IMR-90 (cell line): Measurements from ENCODE around the gene CRYZL1. TPM values are rescaled to one million over a fixed set of nuclear protein-coding genes. Genes with fewer than 3 reads are reported as not detected.

Experiments
- ATAC-seq: fragments of 200-7000 bp; cut with Tn5 transposase; 2 replicates; pipeline ENCODE4 v1.9.1; 2020; ENCODE audit warnings: low read depth, mild to moderate bottlenecking, moderate library complexity
- BruUV-seq: library from RNA; stranded (reverse); fragments of 400-500 nt; replicated peaks from 2 replicates; lab custom pipeline; 2021; lab: Mats Ljungman, UMichigan
- CTCF ChIA-PET: fragments of 300-600 bp; formaldehyde crosslinking; extraction: SDS; loops from one replicate; lab custom pipeline; 2021; ENCODE audit warnings: antibody characterized with exemption; lab: Yijun Ruan, JAX
- POLR2A ChIA-PET: fragments of 300-600 bp; sonication (Branson Sonifier 250); formaldehyde crosslinking; loops from one replicate; lab custom pipeline; 2022; ENCODE audit warnings: antibody characterized with exemption; ENCODE audit not compliant: unreplicated experiment; lab: Charles Lee
- DNase-seq: peaks from one replicate; pipeline ENCODE4 v3.0.0; 2013
- H2AFZ ChIP-seq: replicated peaks from 2 replicates; pipeline ENCODE3; 2013; ENCODE audit warnings: low read length, mild to moderate bottlenecking; ENCODE audit not compliant: poor library complexity
- H2AK5ac ChIP-seq: 2 replicates; pipeline ENCODE4 v1.6.1; 2013; ENCODE audit warnings: low read depth, low read length, inconsistent platforms
- H2AK9ac ChIP-seq: replicated peaks from 2 replicates; pipeline ENCODE3; 2013; ENCODE audit warnings: mild to moderate bottlenecking, low read depth, low read length, moderate library complexity; ENCODE audit not compliant: poor library complexity
- H2BK120ac ChIP-seq: 2 replicates; pipeline ENCODE4 v1.6.1; 2013; ENCODE audit warnings: low read depth, low read length, inconsistent platforms
- H2BK15ac ChIP-seq: 3 replicates; pipeline ENCODE4 v1.6.1; 2013; ENCODE audit warnings: low read depth, low read length, inconsistent platforms
- H2BK20ac ChIP-seq: 2 replicates; pipeline ENCODE4 v1.6.1; 2013; ENCODE audit warnings: low read depth, mild to moderate bottlenecking, inconsistent platforms, low read length, moderate library complexity
- H2BK5ac ChIP-seq: 2 replicates; pipeline ENCODE4 v1.6.1; 2013; ENCODE audit warnings: mild to moderate bottlenecking, low read depth, low read length, inconsistent platforms; ENCODE audit not compliant: poor library complexity, severe bottlenecking
- H3K14ac ChIP-seq: replicated peaks from 2 replicates; pipeline ENCODE4 v1.6.1; 2013; ENCODE audit warnings: low read depth, low read length, inconsistent platforms
- H3K18ac ChIP-seq: 2 replicates; pipeline ENCODE4 v1.6.1; 2013; ENCODE audit warnings: low read depth, low read length, control low read depth
- H3K23ac ChIP-seq: 2 replicates; pipeline ENCODE4 v1.6.1; 2013; ENCODE audit warnings: low read depth, low read length, inconsistent platforms
- H3K27ac ChIP-seq: 2 replicates; pipeline ENCODE4 v1.5.1; 2013; ENCODE audit warnings: mild to moderate bottlenecking, control low read depth, low read length; ENCODE audit not compliant: insufficient read depth
- H3K27me3 ChIP-seq: 2 replicates; pipeline ENCODE4 v1.6.1; 2013; ENCODE audit warnings: low read length; ENCODE audit not compliant: control insufficient read depth, insufficient read depth
- H3K36me3 ChIP-seq: 2 replicates; pipeline ENCODE4 v1.6.1; 2013; ENCODE audit warnings: low read length, mixed read lengths; ENCODE audit not compliant: control insufficient read depth, insufficient read depth
- H3K4ac ChIP-seq: 2 replicates; pipeline ENCODE4 v1.6.1; 2013; ENCODE audit warnings: low read depth, low read length, inconsistent platforms
- H3K4me1 ChIP-seq: 2 replicates; pipeline ENCODE4 v1.6.1; 2013; ENCODE audit warnings: low read length, mixed read lengths; ENCODE audit not compliant: control insufficient read depth, insufficient read depth
- H3K4me2 ChIP-seq: 2 replicates; pipeline ENCODE4 v1.6.1; 2013; ENCODE audit warnings: low read depth, mild to moderate bottlenecking, control low read depth, low read length, moderate library complexity
- H3K4me3 ChIP-seq: 2 replicates; pipeline ENCODE4 v1.5.1; 2013; ENCODE audit warnings: low read depth, mild to moderate bottlenecking, control low read depth, low read length, moderate library complexity; ENCODE audit not compliant: insufficient read depth
- H3K56ac ChIP-seq: 2 replicates; pipeline ENCODE4 v1.6.1; 2013; ENCODE audit warnings: low read length, inconsistent platforms; ENCODE audit not compliant: insufficient read depth; ENCODE audit errors: extremely low read depth
- H3K79me1 ChIP-seq, 2 experiments: 2 replicates each; pipeline ENCODE4 v1.6.1; 2013; ENCODE audit warnings: low read length in 2 of 2, inconsistent platforms in 1 of 2, low read depth in 1 of 2
- H3K9ac ChIP-seq: 2 replicates; pipeline ENCODE4 v1.6.1; 2013; ENCODE audit warnings: low read depth, low read length, control low read depth
- H3K9me1 ChIP-seq: 2 replicates; pipeline ENCODE4 v1.6.1; 2013; ENCODE audit warnings: low read length, inconsistent platforms; ENCODE audit not compliant: insufficient read depth
- H3K9me3 ChIP-seq: 2 replicates; pipeline ENCODE4 v1.6.1; 2013; ENCODE audit warnings: low read length; ENCODE audit not compliant: control insufficient read depth, insufficient read depth
- H4K20me1 ChIP-seq: 2 replicates; pipeline ENCODE4 v1.6.1; 2013; ENCODE audit warnings: low read length, inconsistent platforms; ENCODE audit not compliant: insufficient read depth
- H4K5ac ChIP-seq: 2 replicates; pipeline ENCODE4 v1.6.1; 2013; ENCODE audit warnings: mild to moderate bottlenecking, low read depth, low read length, control low read depth
- H4K8ac ChIP-seq, 2 experiments: 2 replicates each; pipeline ENCODE4 v1.6.1; 2013; ENCODE audit warnings: low read depth in 2 of 2, low read length in 2 of 2, control low read depth in 1 of 2, inconsistent platforms in 1 of 2
- H4K91ac ChIP-seq: 2 replicates; pipeline ENCODE4 v1.6.1; 2013; ENCODE audit warnings: low read depth, low read length, inconsistent platforms; ENCODE audit not compliant: insufficient read depth
- BHLHE40 ChIP-seq: fragments of 150-350 bp; IDR thresholded peaks from 2 replicates; pipeline ENCODE4 v1.6.1; 2016; ENCODE audit warnings: mild to moderate bottlenecking, low read depth, low read length
- CEBPB ChIP-seq: IDR thresholded peaks from 2 replicates; pipeline ENCODE4 v1.6.1; 2012; ENCODE audit warnings: low read depth, low read length, improper control_type of control experiment
- CHD1 ChIP-seq: IDR thresholded peaks from 2 replicates; pipeline ENCODE4 v1.6.1; 2012; ENCODE audit warnings: low read depth, low read length, improper control_type of control experiment
- FOS ChIP-seq: fragments of 150-350 bp; IDR thresholded peaks from 2 replicates; pipeline ENCODE4 v1.6.1; 2016; ENCODE audit warnings: low read depth, low read length
- MAFK ChIP-seq: IDR thresholded peaks from 2 replicates; pipeline ENCODE4 v1.6.1; 2012; ENCODE audit warnings: low read depth, low read length, improper control_type of control experiment
- MAZ ChIP-seq: IDR thresholded peaks from 2 replicates; pipeline ENCODE4 v1.6.1; 2012; ENCODE audit warnings: low read depth, mild to moderate bottlenecking, low read length, improper control_type of control experiment, moderate library complexity, borderline replicate concordance
- MXI1 ChIP-seq: IDR thresholded peaks from 2 replicates; pipeline ENCODE4 v1.6.1; 2012; ENCODE audit warnings: low read depth, mild to moderate bottlenecking, low read length, moderate library complexity, borderline replicate concordance
- NFE2L2 ChIP-seq: fragments of 150-350 bp; IDR thresholded peaks from 2 replicates; pipeline ENCODE4 v1.6.1; 2016; ENCODE audit warnings: low read depth, mild to moderate bottlenecking, low read length
- POLR2A ChIP-seq: IDR thresholded peaks from 2 replicates; pipeline ENCODE4 v1.6.1; 2012; ENCODE audit warnings: mild to moderate bottlenecking, low read depth, low read length
- RAD21 ChIP-seq: IDR thresholded peaks from 2 replicates; pipeline ENCODE4 v1.6.1; 2012; ENCODE audit warnings: low read length, improper control_type of control experiment
- RCOR1 ChIP-seq: IDR thresholded peaks from 2 replicates; pipeline ENCODE4 v1.6.1; 2012; ENCODE audit warnings: mild to moderate bottlenecking, low read length, improper control_type of control experiment; ENCODE audit not compliant: insufficient replicate concordance
- RFX5 ChIP-seq: IDR thresholded peaks from 2 replicates; pipeline ENCODE4 v1.8.0; 2012; ENCODE audit warnings: low read depth, mild to moderate bottlenecking, low read length, moderate library complexity
- SMC3 ChIP-seq: fragments of 150-350 bp; IDR thresholded peaks from 2 replicates; pipeline ENCODE4 v1.6.1; 2016; ENCODE audit warnings: low read depth, mild to moderate bottlenecking, antibody characterized with exemption, low read length, moderate library complexity
- WGBS, 2 experiments: methylation state at CpG; one replicate each; pipeline versions ENCODE4 v1.1.5 to v1.1.7; 2013; ENCODE audit warnings: missing lambda C conversion rate in 2 of 2; ENCODE audit not compliant: insufficient read length in 1 of 2; ENCODE audit errors: extremely low coverage in 2 of 2; 5-methylcytosine and 5-hydroxymethylcytosine counted together
- dilution Hi-C: fragments of 300-500 bp; cut with HindIII; formaldehyde crosslinking; loops from one replicate; pipeline ENCODE4 v1.14.3; 2018; ENCODE audit warnings: low sequenced_read_pairs; ENCODE audit not compliant: unreplicated experiment
- in situ Hi-C: fragments of 300-500 bp; cut with MboI; formaldehyde crosslinking; loops from 3 replicates; pipeline ENCODE4 v1.14.3; 2019; ENCODE audit warnings: low sequenced_read_pairs, inconsistent platforms, mixed read lengths
- intact Hi-C: fragments of 100-400 bp; cut with micrococcal nuclease; formaldehyde crosslinking; loops from 2 replicates; pipeline ENCODE4 v1.10.0; 2022
- polyA plus RNA-seq, 3 experiments: library from polyadenylated mRNA; depleted of rRNA; stranded (reverse); fragments of >200 nt; gene quantifications; 2 replicates each; pipeline ENCODE4 v1.2.3, GENCODE V29; 2012; ENCODE audit warnings: low replicate concordance in 1 of 3
- total RNA-seq: library from RNA; depleted of rRNA; stranded (reverse); fragments of >200 nt; gene quantifications from 2 replicates; pipeline ENCODE4 v1.2.3, GENCODE V29; 2012
- TF ChIP-seq, protein P1 (sequence below): fragments of 150-350 bp; IDR thresholded peaks from 2 replicates; pipeline ENCODE4 v1.6.1; 2016; ENCODE audit warnings: low read depth, mild to moderate bottlenecking, low read length, moderate library complexity, borderline replicate concordance
- TF ChIP-seq, protein P2 (sequence below): conservative IDR thresholded peaks from 2 replicates; pipeline ENCODE4 v1.5.1; 2012; ENCODE audit warnings: mild to moderate bottlenecking, low read depth, low read length, improper control_type of control experiment
- TF ChIP-seq, protein P3 (sequence below): fragments of 150-350 bp; IDR thresholded peaks from 2 replicates; pipeline ENCODE4 v1.6.1; 2017; ENCODE audit warnings: mild to moderate bottlenecking, antibody characterized with exemption, low read length, low read depth

The CRYZL1 gene
- total and polyA plus RNA-seq, 2 of the 4 experiments (the other 2 are of a cell fraction) = 19.9 to 28.5 TPM

DNA sequence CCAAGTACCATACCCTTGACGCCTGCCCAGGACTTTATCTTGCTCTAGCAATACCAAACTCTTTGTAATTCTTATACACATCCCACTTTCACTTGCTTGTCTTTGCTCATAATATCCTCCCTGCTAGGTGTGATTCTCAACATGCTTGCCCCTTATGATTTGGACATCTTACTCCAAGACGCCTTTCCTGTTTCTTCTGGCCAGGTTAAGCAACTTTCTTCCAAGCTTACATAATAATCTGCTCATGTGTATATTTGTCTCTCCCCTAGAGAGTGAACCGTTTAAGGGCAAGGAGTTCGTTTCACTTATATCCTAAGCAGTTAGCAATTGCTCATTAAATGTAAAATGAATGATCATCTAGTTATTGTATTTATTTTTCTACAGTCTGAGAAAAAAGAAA lies 21.8 kb downstream of the CRYZL1 start:
- H3K27me3 ChIP-seq = no peaks in the 10 kb centered on the region
- no peak overlapping the region for H3K23ac ChIP-seq
- H3K14ac ChIP-seq = no peak overlapping the region
- no peaks in the 10 kb centered on the region for H3K9me3 ChIP-seq
- H3K4ac ChIP-seq = no peak overlapping the region
- no peak for DNase-seq
- no peak overlapping the region for H3K27ac ChIP-seq
- ChIA-PET POLR2A (no interaction called here), CTCF (no interaction called here)
- no peak overlapping the region for H2AK9ac ChIP-seq
- H4K91ac ChIP-seq = no peak overlapping the region
- H2BK120ac ChIP-seq = no peak overlapping the region
- no peak overlapping the region for H3K4me2 ChIP-seq
- peaks cover 0 to 3% of the 10 kb centered on the region in 2 experiments; a peak in 1 of 4 replicates for H3K79me1 ChIP-seq
- no peaks in the 10 kb centered on the region; the same call in 1 of the 2 replicates for H3K9me1 ChIP-seq
- no peak overlapping the region for H2BK5ac ChIP-seq
- H2BK20ac ChIP-seq = no peak overlapping the region
- no peak overlapping the region for H4K8ac ChIP-seq
- no peaks in the 10 kb centered on the region for H3K4me1 ChIP-seq
- no peak overlapping the region for H3K18ac ChIP-seq
- no peak overlapping the region for H3K9ac ChIP-seq
- no peak for ATAC-seq
- H3K56ac ChIP-seq = no peak overlapping the region
- no peaks in the 10 kb centered on the region for H4K20me1 ChIP-seq
- no peak overlapping the region for H2AK5ac ChIP-seq
- dilution Hi-C loops (no loop called here), in situ Hi-C loops (no loop called here), intact Hi-C loops (no loop called here)
- no peak overlapping the region for H2BK15ac ChIP-seq
- 83% methylated on average over 1 of the region's 4 CpGs; no CpG with 5 or more reads in 1 of the 2 experiments for WGBS, 2 experiments
- TF ChIP-seq, protein P1, sequence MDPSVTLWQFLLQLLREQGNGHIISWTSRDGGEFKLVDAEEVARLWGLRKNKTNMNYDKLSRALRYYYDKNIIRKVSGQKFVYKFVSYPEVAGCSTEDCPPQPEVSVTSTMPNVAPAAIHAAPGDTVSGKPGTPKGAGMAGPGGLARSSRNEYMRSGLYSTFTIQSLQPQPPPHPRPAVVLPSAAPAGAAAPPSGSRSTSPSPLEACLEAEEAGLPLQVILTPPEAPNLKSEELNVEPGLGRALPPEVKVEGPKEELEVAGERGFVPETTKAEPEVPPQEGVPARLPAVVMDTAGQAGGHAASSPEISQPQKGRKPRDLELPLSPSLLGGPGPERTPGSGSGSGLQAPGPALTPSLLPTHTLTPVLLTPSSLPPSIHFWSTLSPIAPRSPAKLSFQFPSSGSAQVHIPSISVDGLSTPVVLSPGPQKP = no peak
- TF ChIP-seq RFX5 (no peak), MXI1 (no peak), NFE2L2 (no peak), MAZ (no peak), SMC3 (no peak), POLR2A (no peak), RAD21 (no peak), MAFK (no peak), CEBPB (no peak), FOS (no peak), CHD1 (no peak), BHLHE40 (no peak), RCOR1 (no peak)
- TF ChIP-seq, protein P2, sequence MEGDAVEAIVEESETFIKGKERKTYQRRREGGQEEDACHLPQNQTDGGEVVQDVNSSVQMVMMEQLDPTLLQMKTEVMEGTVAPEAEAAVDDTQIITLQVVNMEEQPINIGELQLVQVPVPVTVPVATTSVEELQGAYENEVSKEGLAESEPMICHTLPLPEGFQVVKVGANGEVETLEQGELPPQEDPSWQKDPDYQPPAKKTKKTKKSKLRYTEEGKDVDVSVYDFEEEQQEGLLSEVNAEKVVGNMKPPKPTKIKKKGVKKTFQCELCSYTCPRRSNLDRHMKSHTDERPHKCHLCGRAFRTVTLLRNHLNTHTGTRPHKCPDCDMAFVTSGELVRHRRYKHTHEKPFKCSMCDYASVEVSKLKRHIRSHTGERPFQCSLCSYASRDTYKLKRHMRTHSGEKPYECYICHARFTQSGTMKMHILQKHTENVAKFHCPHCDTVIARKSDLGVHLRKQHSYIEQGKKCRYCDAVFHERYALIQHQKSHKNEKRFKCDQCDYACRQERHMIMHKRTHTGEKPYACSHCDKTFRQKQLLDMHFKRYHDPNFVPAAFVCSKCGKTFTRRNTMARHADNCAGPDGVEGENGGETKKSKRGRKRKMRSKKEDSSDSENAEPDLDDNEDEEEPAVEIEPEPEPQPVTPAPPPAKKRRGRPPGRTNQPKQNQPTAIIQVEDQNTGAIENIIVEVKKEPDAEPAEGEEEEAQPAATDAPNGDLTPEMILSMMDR = no peak
- TF ChIP-seq, protein P3, sequence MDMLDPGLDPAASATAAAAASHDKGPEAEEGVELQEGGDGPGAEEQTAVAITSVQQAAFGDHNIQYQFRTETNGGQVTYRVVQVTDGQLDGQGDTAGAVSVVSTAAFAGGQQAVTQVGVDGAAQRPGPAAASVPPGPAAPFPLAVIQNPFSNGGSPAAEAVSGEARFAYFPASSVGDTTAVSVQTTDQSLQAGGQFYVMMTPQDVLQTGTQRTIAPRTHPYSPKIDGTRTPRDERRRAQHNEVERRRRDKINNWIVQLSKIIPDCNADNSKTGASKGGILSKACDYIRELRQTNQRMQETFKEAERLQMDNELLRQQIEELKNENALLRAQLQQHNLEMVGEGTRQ = no peak
- BruUV-seq = no TSS peak
- H2AFZ ChIP-seq = no peak overlapping the region
- H3K36me3 ChIP-seq = peaks cover 13% of the 10 kb centered on the region
- H4K5ac ChIP-seq = no peak overlapping the region
- no peak overlapping the region for H3K4me3 ChIP-seq
